Fibroblast of villous mesenchyme (primary cell): ENCODE results near the gene SYNJ2BP. TPM values are rescaled to one million over a fixed set of nuclear protein-coding genes. Genes with fewer than 3 reads are reported as not detected.

Experiments used
- DNase-seq: peaks from one replicate; pipeline ENCODE4 v3.0.0-alpha.2; 2010; ENCODE audit warnings: low read depth
- H3K4me3 ChIP-seq: 2 replicates; pipeline ENCODE4 v1.5.1; 2011; ENCODE audit warnings: low read depth, mild to moderate bottlenecking, low read length
- total RNA-seq: library from RNA; depleted of rRNA; stranded (reverse); fragments of >200 nt; gene quantifications from 2 replicates; pipeline ENCODE4 v1.2.3, GENCODE V29; 2012
- TF ChIP-seq, protein P1 (sequence below): IDR thresholded peaks from 2 replicates; pipeline ENCODE4 v1.5.1; 2012; ENCODE audit warnings: low read depth, mild to moderate bottlenecking, low read length; ENCODE audit not compliant: insufficient read depth

Gene SYNJ2BP
- total RNA-seq, 1 donor: 20.7 TPM

DNA sequence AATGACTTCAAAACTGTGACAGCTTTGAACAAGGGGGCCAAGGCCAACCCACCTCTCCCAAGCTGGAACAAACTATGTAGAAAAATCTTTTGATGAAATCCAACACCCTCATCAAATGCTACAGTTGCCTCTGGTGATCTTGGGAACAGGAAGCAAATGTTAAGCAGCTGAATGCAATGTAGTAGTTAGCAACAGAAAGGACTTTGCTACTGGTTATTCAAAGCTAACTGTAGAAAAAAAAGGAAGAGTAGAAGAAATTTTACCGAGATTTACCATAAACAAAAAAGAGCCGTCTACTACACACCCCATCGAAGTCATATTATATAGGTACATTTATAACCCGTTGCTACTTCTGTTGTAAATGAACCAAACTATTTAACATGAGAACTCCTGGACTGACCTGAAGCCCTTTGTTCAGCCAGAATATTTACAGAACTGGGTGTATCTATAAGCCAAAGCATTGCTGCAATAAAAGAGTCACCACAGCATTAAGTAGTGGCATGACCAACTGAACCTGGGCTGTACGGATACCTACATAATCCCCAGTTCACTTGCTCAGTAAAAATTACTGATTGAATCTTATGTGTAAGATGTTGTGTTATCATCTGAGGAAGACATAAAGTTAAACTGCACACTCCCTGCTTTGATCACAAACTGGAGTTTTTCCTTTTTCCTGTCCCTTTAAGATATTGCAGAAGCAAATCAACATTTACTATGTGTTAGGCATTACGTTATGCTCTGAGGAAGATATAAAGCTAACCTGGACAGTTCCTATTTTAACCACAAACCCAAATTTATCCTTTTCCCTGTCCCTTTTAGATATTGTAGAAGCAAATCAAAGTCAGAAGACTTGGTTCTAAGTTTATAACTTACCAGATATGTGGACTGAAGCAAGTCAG, 25.1 kb downstream of the SYNJ2BP start:
- no peak for DNase-seq
- no peak overlapping the region for H3K4me3 ChIP-seq
- TF ChIP-seq, protein P1, sequence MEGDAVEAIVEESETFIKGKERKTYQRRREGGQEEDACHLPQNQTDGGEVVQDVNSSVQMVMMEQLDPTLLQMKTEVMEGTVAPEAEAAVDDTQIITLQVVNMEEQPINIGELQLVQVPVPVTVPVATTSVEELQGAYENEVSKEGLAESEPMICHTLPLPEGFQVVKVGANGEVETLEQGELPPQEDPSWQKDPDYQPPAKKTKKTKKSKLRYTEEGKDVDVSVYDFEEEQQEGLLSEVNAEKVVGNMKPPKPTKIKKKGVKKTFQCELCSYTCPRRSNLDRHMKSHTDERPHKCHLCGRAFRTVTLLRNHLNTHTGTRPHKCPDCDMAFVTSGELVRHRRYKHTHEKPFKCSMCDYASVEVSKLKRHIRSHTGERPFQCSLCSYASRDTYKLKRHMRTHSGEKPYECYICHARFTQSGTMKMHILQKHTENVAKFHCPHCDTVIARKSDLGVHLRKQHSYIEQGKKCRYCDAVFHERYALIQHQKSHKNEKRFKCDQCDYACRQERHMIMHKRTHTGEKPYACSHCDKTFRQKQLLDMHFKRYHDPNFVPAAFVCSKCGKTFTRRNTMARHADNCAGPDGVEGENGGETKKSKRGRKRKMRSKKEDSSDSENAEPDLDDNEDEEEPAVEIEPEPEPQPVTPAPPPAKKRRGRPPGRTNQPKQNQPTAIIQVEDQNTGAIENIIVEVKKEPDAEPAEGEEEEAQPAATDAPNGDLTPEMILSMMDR: no peak

DNA sequence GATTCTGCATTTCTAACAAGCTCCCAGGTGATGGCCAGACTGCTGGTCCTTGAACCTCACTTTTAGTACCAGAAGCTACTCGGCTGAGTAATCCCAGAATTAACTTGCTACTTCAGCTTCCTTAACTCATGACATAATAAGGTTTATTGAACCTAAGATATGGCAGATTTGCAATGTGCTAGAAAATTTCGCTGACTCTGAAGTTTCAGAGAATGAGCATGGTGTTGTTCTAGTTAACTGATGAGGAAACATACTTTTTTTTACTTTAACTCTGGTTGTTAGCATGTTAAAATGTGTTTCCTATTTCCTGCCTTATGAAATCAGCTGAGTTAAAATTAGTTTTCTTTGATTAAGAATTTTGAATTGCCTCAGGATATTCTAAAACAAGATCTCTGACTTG, 34.4 kb downstream of the SYNJ2BP start:
- TF ChIP-seq, protein P1: no peak
- no peak overlapping the region for H3K4me3 ChIP-seq
- no peak for DNase-seq

DNA sequence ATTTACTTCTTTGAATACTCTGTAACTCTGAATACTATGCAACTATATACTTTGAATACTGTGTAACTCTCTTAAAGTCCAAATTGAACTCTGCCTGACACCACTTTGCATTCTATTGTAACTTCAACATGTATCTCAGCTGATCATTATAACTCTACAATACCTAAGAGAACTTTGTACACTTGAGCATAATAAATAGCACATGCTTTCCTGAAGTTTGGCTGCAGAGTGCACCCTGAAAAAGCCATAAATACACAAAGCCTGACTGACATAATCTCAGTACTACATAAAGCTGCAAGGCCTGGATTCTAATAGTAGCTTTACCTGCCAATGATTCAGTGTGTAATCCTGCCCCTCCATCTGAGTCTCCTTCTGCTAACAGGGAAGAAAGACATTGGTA, 36.1 kb downstream of the SYNJ2BP start:
- DNase-seq: no peak
- TF ChIP-seq, protein P1: no peak

DNA sequence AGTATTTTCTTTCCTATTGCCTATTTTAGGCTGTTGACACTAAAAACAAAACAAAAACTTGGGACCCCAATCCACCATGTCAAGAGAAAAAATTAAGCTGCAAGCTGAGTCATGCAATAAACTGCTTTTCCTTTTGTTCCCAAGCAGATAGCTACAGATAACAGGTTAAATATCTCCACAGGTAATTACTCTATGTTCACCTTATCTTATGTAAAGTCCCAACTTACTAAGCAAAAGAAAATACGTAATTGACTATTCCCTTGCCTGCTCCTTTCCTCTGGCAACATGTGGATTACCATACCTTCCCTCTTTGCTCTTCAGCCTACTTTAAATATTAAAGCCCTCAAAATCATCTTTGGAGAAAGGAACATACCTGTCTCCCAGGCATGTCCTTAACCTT, 38.2 kb downstream of the SYNJ2BP start:
- TF ChIP-seq, protein P1: no peak
- DNase-seq: no peak
- no peak overlapping the region for H3K4me3 ChIP-seq

More for the DNA sequence above, 36.1 kb downstream of the SYNJ2BP start:
- H3K4me3 ChIP-seq: no peak overlapping the region

Other genes starting within 250 kb of the SYNJ2BP start
- gene SLC8A3, start 228.1 kb downstream of the SYNJ2BP start, total RNA-seq: under 0.01 TPM in 1 of 2 replicates, not detected in the other
- 32.2 and 45.8 TPM in 2 replicates for gene COX16, start 57.4 kb downstream of the SYNJ2BP start, total RNA-seq
- gene ADAM21, start 35.1 kb upstream of the SYNJ2BP start, total RNA-seq: under 0.01 and 0.43 TPM in 2 replicates
- 0.64 and 0.86 TPM in 2 replicates for gene ADAM20, start 117.9 kb upstream of the SYNJ2BP start, total RNA-seq
- 31.2 and 38.4 TPM in 2 replicates for gene MED6, start 183.6 kb upstream of the SYNJ2BP start, total RNA-seq
- gene TTC9, start 224.8 kb upstream of the SYNJ2BP start, total RNA-seq: under 0.01 TPM in 2 replicates